ENCODE results near the gene KIT.
"Not testable (repeated sequence)": the region's sequence is repeated elsewhere in the genome, so short reads cannot be mapped to it uniquely, and the experiment has no call there.

The KIT gene

DNA sequence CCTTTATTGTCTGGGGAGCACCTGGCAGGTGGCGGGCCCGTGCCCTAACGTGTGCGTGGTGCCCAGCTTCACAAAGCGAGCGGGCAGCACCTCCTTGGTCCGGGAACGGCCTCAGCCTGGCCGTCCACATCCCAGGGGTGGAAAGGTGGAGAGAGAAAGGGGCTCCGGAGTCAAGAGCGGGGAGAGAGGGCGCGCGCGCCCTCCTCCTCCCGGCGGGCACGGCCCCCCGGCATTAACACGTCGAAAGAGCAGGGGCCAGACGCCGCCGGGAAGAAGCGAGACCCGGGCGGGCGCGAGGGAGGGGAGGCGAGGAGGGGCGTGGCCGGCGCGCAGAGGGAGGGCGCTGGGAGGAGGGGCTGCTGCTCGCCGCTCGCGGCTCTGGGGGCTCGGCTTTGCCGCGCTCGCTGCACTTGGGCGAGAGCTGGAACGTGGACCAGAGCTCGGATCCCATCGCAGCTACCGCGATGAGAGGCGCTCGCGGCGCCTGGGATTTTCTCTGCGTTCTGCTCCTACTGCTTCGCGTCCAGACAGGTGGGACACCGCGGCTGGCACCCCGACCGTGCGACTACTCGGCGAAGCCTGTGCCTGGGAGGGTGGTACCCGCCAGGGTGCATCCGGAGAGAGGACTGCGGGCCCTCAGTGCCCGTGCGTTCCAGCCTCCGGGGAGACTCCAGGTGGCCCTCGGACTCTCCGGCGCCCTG lies at the start of gene KIT:
Gene KIT (plus strand): TSS at position 407 of the 701 bp plus-strand sequence. CDS start 58 bp downstream, at position 465.
- DNase-seq (ENCODE audit: low spot score) = peak; percentile 37

- DNase-seq (ENCODE audit: low spot score) = no peak
Measured at GRCh38 chr4:54609310-54609709, 48.4 kb upstream of the KIT start.

DNA sequence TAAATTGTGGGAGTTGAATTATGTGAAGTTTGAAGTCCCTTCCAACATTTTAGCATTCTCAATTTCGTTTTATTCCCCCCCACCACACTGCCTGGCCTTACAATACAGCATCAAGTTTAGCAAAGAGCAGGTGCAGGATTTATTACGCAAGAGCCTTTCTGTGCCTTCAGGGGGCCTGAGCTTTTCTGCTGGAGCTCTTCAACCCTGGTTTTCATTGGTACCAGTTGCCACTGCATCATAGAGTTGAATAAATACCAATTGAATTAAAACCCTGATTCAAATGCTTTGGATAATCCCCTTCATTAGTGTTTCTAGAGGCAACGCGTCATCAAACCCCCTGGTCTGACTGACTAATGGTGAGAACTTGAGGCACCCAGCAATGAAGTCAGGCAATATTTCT lies 43.6 kb upstream of the KIT start:
- no peak for DNase-seq (ENCODE audit: low spot score)

DNA sequence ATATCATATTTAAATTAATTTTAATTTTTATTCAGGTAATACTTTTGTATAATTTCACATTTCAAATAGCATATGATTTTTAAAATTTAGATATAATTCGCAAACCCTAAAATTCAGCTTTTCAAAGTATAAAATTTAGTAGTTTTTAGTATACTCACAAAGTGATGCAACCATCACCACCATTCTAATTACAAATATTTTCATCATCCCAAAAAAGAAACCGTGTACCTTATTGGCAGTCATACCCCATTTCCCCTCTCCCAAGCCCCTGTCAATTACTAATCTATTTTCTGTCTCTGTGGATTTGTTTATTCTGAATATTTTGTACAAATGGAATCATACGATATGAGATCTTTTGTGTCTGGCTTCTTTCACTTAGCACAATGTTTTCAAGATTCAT lies 37.0 kb upstream of the KIT start:
- DNase-seq (ENCODE audit: low spot score) = no peak

- DNase-seq (ENCODE audit: low spot score) = peak; percentile 20
Measured at GRCh38 chr4:54625391-54625790, 32.4 kb upstream of the KIT start.

DNA sequence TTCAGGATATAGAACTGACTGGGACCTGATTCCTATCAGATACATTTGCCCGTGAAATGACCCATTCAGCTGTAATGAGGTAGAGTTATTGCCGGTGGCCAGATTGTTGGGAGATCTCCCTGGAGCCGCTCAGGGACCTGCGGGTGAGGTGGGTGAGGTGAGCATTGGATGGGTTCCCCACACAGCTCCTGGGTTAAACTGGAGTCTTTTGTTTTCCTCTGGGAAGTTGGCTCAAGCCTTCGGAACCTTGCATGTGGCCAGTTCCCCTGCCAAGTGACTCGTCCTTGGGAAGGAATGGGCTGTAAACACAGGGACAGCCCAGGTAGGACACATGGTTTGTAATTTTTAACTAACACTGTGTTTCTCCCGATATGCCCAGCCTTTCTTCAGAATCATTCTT lies 31.6 kb upstream of the KIT start:
- DNase-seq (ENCODE audit: low spot score) = no peak

- DNase-seq (ENCODE audit: low spot score) = no peak
Measured at GRCh38 chr4:54632537-54632936, 25.2 kb upstream of the KIT start.

GRCh38 chr4:54633102-54633740 lies 24.5 kb upstream of the KIT start:
- DNase-seq (ENCODE audit: low spot score) = not testable (repeated sequence)

DNA sequence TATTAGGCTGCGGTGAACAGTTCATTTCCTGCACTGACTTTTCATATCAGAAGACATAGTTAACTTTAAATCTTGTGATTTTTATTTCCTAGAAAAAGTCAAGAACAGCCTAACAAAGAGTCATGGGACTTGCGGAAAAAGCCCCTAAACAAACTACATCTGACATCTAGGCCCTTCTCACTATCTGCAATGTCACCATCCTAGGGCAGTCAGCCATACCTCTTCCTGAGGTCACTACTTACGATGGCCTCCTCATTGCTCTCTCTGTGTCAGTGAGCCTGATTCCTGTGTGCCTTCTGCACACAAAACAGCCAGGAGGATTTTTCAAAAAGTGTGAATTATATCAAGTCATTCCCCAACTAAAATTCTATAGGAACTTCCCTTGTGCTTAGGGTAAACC lies 22.4 kb upstream of the KIT start:
- no peak for DNase-seq (ENCODE audit: low spot score)

- no peak for DNase-seq (ENCODE audit: low spot score)
Measured at GRCh38 chr4:54637325-54637724, 20.4 kb upstream of the KIT start.

DNA sequence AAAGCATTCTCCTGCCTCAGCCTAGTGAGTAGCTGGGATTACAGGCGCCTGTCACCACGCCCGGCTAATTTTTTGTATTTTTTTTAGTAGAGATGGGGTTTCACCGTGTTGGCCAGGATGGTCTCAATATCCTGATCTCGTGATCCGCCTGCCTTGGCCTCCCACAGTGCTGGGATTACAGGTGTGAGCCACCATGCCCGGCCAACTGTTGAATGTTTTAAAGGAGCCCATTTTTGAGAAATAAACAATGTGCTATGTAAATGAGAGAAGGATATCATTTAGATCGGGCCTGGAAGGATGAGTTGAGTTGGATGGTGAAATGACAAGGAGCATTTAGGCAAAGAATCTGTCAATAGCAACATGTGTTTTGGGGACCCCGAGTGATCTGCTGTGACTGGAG lies 16.7 kb upstream of the KIT start:
- DNase-seq (ENCODE audit: low spot score) = not testable (repeated sequence)

GRCh38 chr4:54643172-54643571 lies 14.6 kb upstream of the KIT start:
- DNase-seq (ENCODE audit: low spot score) = no peak

DNA sequence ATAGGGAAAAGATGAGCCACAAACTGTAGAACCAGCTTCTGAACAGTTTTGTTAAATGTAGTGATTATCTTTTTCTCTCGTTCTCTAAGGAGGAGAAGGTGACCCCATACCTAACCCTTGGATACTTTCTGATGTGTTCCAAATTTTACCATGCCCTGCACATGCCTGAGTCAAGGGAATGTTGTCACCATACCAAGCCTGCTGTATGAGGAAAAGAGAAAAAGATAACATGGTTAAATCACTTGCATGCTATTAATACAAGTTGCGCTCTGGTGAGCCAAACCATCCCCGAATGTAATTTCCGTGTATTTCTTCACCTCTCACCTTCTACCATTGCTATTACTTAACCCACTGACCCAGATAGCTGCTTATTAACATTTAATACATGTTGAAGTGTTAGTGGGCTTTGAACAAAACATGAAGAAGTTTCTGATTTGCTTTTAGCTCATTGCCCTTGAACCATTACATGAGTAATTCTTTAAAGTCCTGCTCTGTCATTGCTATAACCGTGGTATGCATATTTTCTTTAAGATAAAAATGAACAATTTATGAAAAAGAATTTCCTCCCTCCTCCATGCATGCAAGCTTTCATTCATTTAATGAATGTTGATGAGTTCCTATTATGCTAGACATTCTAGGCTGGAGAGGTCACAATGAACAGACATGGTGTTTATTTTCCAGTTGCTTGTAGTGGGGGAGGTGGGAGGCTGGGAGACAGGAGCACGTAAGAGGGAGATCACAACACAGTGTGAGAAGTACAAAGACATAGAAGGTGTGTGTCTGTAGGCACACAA lies 13.6 kb upstream of the KIT start:
- no peak for DNase-seq (ENCODE audit: low spot score)

DNA sequence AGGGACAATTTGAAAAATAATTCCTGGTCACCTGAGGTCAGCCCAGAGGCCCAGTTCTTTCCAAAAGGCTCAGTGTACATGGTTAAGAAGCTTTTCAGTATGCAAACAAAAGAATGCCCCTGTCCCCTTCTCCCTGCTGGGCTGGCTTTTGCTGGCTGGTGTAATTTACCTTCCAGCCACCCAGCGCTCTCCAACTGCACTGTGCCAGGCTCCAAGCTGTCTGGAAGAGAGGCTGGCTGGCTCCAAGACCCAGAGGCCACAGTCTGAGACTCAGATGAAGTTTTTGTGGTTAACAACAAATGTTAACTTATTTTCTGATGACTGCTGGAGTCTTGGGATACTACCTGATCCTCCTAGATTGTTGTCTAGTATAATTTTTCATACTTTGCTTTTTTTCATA lies 11.9 kb upstream of the KIT start:
- DNase-seq (ENCODE audit: low spot score) = peak; percentile 19

GRCh38 chr4:54647070-54647469 lies 10.7 kb upstream of the KIT start:
- no peak for DNase-seq (ENCODE audit: low spot score)

DNA sequence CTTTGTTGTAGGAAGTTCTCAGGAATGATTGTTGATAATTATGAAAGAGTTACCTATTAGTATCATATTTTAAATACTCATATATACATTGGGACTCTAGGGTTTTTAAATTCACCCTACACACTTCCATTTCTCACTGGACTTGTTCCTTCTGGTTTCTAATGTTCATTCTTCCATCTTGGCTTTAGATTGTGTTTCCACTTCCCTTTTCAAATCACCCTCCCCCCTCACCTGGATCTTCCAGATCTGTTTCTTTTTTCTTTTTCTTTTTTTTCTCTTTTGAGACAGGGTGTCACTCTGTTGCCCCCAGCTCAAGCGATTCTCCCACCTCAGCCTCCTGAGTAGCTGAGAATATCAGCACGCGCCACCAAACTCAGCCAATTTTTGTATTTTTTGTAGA lies 6.7 kb upstream of the KIT start:
- DNase-seq (ENCODE audit: low spot score) = no peak

GRCh38 chr4:54654753-54655152 lies 3.0 kb upstream of the KIT start:
- no peak for DNase-seq (ENCODE audit: low spot score)

DNA sequence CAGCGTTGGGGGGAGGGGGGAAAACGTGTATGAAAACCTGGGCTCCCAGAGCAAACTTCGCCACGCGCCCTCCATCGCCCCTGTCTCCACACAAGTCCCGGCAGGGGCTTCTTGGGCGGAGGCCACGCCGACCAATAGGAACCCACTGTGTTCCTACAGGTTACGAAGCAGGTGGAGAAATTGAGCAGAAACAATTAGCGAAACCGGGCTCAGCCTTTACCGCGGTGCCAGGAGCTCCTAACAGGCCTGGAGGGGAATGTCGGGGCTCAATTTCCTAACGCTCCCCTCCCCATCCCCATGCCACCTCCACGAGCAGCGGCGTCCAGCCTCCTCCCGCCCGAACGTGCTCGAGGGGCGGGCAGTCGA lies 589 bp upstream of the KIT start:
- DNase-seq (ENCODE audit: low spot score) = no peak

GRCh38 chr4:54658252-54659093 lies 716 bp downstream of the KIT start:
- DNase-seq (ENCODE audit: low spot score) = peak; percentile 49

- DNase-seq (ENCODE audit: low spot score) = peak; percentile 20
Measured at GRCh38 chr4:54659313-54659712, 1.6 kb downstream of the KIT start.

- no peak for DNase-seq (ENCODE audit: low spot score)
Measured at GRCh38 chr4:54659749-54660535, 2.2 kb downstream of the KIT start.

All from globus pallidus (tissue), 1 donor.